HCT116 (cell line): ENCODE results near the gene FAIM2.

Source experiments
- CBX3 ChIP-seq: IDR thresholded peaks from 2 replicates; pipeline ENCODE4 v1.6.1; 2012; ENCODE audit warnings: low read depth
- CTCF ChIP-seq, 3 experiments: fragments of 200-600 bp in 1 of 3; sonication (generic) in 1 of 3; IDR thresholded peaks in 2 of 3; conservative IDR thresholded peaks in 1 of 3; 2 replicates each; pipeline ENCODE4 v1.5.1; 2012 to 2017; ENCODE audit warnings: low read depth in 2 of 3, low read length in 2 of 3, antibody characterized with exemption in 1 of 3, borderline replicate concordance in 1 of 3, control low read depth in 1 of 3, mild to moderate bottlenecking in 1 of 3, mixed read lengths in 1 of 3, mixed run types in 1 of 3, moderate library complexity in 1 of 3; ENCODE audit not compliant: insufficient read depth in 1 of 3
- MAX ChIP-seq: IDR thresholded peaks from 2 replicates; pipeline ENCODE4 v1.6.1; 2012
- POLR2AphosphoS5 ChIP-seq: IDR thresholded peaks from 2 replicates; pipeline ENCODE4 v1.6.1; 2011; ENCODE audit warnings: mild to moderate bottlenecking, low read depth, low read length, moderate library complexity

GRCh38 chr12:49949866-49950265 is 46.2 kb upstream of the FAIM2 start:
- TF ChIP-seq MAX (no peak), CBX3 (no peak), POLR2AphosphoS5 (no peak), CTCF (IDR thresholded peaks at IDR 0.05 in 2 of 3, conservative IDR thresholded peaks at IDR 0.05 in 1 of 3; ENCODE audit: borderline replicate concordance in 1 of 3, insufficient read depth in 1 of 3, low read depth in 2 of 3, low read length in 2 of 3) (no peak)
